BE2C (cell line): Measurements from ENCODE around the gene NT5C.

Source experiments
- DNase-seq: peaks from one replicate; pipeline ENCODE4 v3.0.0-alpha.2; 2020
- H3K27me3 ChIP-seq: fragments of 250-450 bp; sonication (Bioruptor Pico); 2 replicates; pipeline ENCODE4 v1.5.1; 2020; ENCODE audit warnings: mild to moderate bottlenecking
- H3K36me3 ChIP-seq: fragments of 250-450 bp; sonication (Bioruptor Pico); 2 replicates; pipeline ENCODE4 v1.5.1; 2020; ENCODE audit warnings: mild to moderate bottlenecking
- H3K4me1 ChIP-seq: fragments of 250-450 bp; sonication (Bioruptor Pico); 2 replicates; pipeline ENCODE4 v1.5.1; 2020
- H3K4me3 ChIP-seq: 2 replicates; pipeline ENCODE4 v1.5.1; 2011; ENCODE audit warnings: low read depth, low read length
- H3K9me3 ChIP-seq: fragments of 250-450 bp; sonication (Bioruptor Pico); 2 replicates; pipeline ENCODE4 v1.5.1; 2020
- CTCF ChIP-seq: IDR thresholded peaks from 2 replicates; pipeline ENCODE4 v1.5.1; 2012; ENCODE audit warnings: mild to moderate bottlenecking, low read depth, low read length

The NT5C gene

GRCh38 chr17:75090871-75091854 is 40.4 kb downstream of the NT5C start:
- Histone ChIP-seq H3K9me3 (no peaks in the 10 kb centered on the region), H3K36me3 (no peaks in the 10 kb centered on the region), H3K4me3 (no peak overlapping the region), H3K27me3 (no peaks in the 10 kb centered on the region), H3K4me1 (no peaks in the 10 kb centered on the region)
- no peak for DNase-seq
- TF ChIP-seq CTCF, result no peak

- no peak for DNase-seq
- no peaks in the 10 kb centered on the region for H3K4me1 ChIP-seq
- no peaks in the 10 kb centered on the region for H3K36me3 ChIP-seq
- no peaks in the 10 kb centered on the region for H3K9me3 ChIP-seq
- no peaks in the 10 kb centered on the region for H3K27me3 ChIP-seq
- no peak for TF ChIP-seq CTCF
- H3K4me3 ChIP-seq, result no peak overlapping the region
These were observed 42.8 kb downstream of the NT5C start for GRCh38 chr17:75088465-75089417.

GRCh38 chr17:75087558-75088453 is 43.7 kb downstream of the NT5C start, which contains the start of gene SLC16A5:
Gene SLC16A5 (plus strand): TSS chr17:75087954. CDS start chr17:75093637, 5,683 bp downstream.
- Histone ChIP-seq H3K4me3 (peak within 1 kb of the TSS; percentile 28), H3K4me1 (no peaks in the 10 kb centered on the region)
- no peak for TF ChIP-seq CTCF

GRCh38 chr17:75087182-75087557 is 44.4 kb downstream of the NT5C start:
- H3K4me1 ChIP-seq, result no peaks in the 10 kb centered on the region

More at GRCh38 chr17:75087558-75088453, 43.7 kb downstream of the NT5C start, which contains the start of gene SLC16A5:
- Histone ChIP-seq H3K36me3 (no peaks in the 10 kb centered on the region), H3K9me3 (no peaks in the 10 kb centered on the region), H3K27me3 (no peaks in the 10 kb centered on the region)
- peak; percentile 37 for DNase-seq

More at GRCh38 chr17:75087182-75087557, 44.4 kb downstream of the NT5C start:
- no peak for TF ChIP-seq CTCF
- H3K9me3 ChIP-seq, result no peaks in the 10 kb centered on the region
- H3K4me3 ChIP-seq, result peak overlapping the region; percentile 28
- no peaks in the 10 kb centered on the region for H3K36me3 ChIP-seq
- DNase-seq, result no peak
- H3K27me3 ChIP-seq, result no peaks in the 10 kb centered on the region
